ENCODE results near the gene FAXDC2.

- TF ChIP-seq, protein P1, sequence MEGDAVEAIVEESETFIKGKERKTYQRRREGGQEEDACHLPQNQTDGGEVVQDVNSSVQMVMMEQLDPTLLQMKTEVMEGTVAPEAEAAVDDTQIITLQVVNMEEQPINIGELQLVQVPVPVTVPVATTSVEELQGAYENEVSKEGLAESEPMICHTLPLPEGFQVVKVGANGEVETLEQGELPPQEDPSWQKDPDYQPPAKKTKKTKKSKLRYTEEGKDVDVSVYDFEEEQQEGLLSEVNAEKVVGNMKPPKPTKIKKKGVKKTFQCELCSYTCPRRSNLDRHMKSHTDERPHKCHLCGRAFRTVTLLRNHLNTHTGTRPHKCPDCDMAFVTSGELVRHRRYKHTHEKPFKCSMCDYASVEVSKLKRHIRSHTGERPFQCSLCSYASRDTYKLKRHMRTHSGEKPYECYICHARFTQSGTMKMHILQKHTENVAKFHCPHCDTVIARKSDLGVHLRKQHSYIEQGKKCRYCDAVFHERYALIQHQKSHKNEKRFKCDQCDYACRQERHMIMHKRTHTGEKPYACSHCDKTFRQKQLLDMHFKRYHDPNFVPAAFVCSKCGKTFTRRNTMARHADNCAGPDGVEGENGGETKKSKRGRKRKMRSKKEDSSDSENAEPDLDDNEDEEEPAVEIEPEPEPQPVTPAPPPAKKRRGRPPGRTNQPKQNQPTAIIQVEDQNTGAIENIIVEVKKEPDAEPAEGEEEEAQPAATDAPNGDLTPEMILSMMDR (IDR thresholded peaks at IDR 0.05): no peak
- TF ChIP-seq, protein P2, sequence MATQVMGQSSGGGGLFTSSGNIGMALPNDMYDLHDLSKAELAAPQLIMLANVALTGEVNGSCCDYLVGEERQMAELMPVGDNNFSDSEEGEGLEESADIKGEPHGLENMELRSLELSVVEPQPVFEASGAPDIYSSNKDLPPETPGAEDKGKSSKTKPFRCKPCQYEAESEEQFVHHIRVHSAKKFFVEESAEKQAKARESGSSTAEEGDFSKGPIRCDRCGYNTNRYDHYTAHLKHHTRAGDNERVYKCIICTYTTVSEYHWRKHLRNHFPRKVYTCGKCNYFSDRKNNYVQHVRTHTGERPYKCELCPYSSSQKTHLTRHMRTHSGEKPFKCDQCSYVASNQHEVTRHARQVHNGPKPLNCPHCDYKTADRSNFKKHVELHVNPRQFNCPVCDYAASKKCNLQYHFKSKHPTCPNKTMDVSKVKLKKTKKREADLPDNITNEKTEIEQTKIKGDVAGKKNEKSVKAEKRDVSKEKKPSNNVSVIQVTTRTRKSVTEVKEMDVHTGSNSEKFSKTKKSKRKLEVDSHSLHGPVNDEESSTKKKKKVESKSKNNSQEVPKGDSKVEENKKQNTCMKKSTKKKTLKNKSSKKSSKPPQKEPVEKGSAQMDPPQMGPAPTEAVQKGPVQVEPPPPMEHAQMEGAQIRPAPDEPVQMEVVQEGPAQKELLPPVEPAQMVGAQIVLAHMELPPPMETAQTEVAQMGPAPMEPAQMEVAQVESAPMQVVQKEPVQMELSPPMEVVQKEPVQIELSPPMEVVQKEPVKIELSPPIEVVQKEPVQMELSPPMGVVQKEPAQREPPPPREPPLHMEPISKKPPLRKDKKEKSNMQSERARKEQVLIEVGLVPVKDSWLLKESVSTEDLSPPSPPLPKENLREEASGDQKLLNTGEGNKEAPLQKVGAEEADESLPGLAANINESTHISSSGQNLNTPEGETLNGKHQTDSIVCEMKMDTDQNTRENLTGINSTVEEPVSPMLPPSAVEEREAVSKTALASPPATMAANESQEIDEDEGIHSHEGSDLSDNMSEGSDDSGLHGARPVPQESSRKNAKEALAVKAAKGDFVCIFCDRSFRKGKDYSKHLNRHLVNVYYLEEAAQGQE (IDR thresholded peaks at IDR 0.05; ENCODE audit: insufficient read depth in 1 of 2, low read depth in 2 of 2, low read length in 1 of 2): no peak
Observed at GRCh38 chr5:154816891-154817492, 33.4 kb downstream of the FAXDC2 start.
